Psoas muscle (tissue), 8 donors: Measurements from ENCODE around the gene CD200R1L. TPM values are rescaled to one million over a fixed set of nuclear protein-coding genes. Genes with fewer than 3 reads are reported as not detected.

ENCODE experiments used
- ATAC-seq, 4 donors: fragments of 200-7000 bp; cut with Tn5 transposase; one replicate each; pipeline ENCODE4 v1.9.1; 2020; ENCODE audit warnings: moderate library complexity in 3 of 4, mild to moderate bottlenecking in 2 of 4
- DNase-seq, 2 donors: peaks; one replicate each; pipeline ENCODE4 v3.0.0-alpha.2; 2020
- H3K27ac ChIP-seq: fragments of 200-600 bp; one replicate; pipeline ENCODE4 v1.8.0; 2022
- H3K27me3 ChIP-seq, 3 donors: fragments of 200-600 bp in 1 of 3; one replicate each; pipeline versions ENCODE4 v1.6.1 to v1.8.0; 2013 to 2022; ENCODE audit warnings: low read length in 2 of 3, mild to moderate bottlenecking in 2 of 3, moderate library complexity in 1 of 3; ENCODE audit not compliant: insufficient read depth in 3 of 3
- H3K36me3 ChIP-seq, 2 donors: fragments of 200-600 bp in 1 of 2; one replicate each; pipeline versions ENCODE4 v1.6.1 to v1.8.0; 2013 to 2022; ENCODE audit warnings: low read depth in 1 of 2, mild to moderate bottlenecking in 1 of 2, moderate library complexity in 1 of 2; ENCODE audit not compliant: insufficient read depth in 1 of 2
- H3K4me1 ChIP-seq: fragments of 200-600 bp; one replicate; pipeline ENCODE4 v1.8.0; 2022
- H3K4me3 ChIP-seq: fragments of 200-600 bp; one replicate; pipeline ENCODE4 v1.8.0; 2022; ENCODE audit warnings: mild to moderate bottlenecking
- H3K9me3 ChIP-seq: fragments of 200-600 bp; one replicate; pipeline ENCODE4 v1.8.0; 2022
- WGBS, 3 donors: extraction: QIAGEN DNeasy Blood & Tissue Kit; methylation state at CpG; one replicate each; pipeline versions ENCODE4 v1.1.6 to v1.1.7; 2013; 5-methylcytosine and 5-hydroxymethylcytosine counted together
- intact Hi-C, 2 donors: fragments of 100-400 bp; cut with DNase I; formaldehyde crosslinking; loops; one replicate each; pipeline versions ENCODE4 v1.11.0 to v1.14.2; 2022
- polyA plus RNA-seq, 3 donors: library from polyadenylated mRNA; stranded (reverse); fragments of 200-250 nt; gene quantifications; one replicate each; pipeline ENCODE4 v1.2.3, GENCODE V29; 2013
- total RNA-seq, 4 donors: library from RNA; stranded (reverse); fragmentation: NEBNext Ultra II Directional in 2 of 4; extraction: Animal tissue kit (Norgen Biotek cat#: 25700) in 2 of 4; gene quantifications; one replicate each; pipeline versions ENCODE4 v1.2.1 to v1.2.4, GENCODE V29; 2021 to 2023
- TF ChIP-seq, protein P1 (sequence below): fragments of 200-600 bp; IDR thresholded peaks from one replicate; pipeline ENCODE4 v1.8.0; 2022; ENCODE audit warnings: antibody characterized with exemption
- donor health status: healthy with polysubstance abuse.
- donor health status: DM: no; HTN: no; CAD: no; lungs with moderate emphysema.
- donor health status: Bipolar disorder and iron deficiency.
- donor health status: healthy.
- donor health status: DM: yes; HTN: yes; CAD: no.
- donor health status: DM: no; HTN: no; CAD: no.
- donor health status: DM: no; HTN: no; CAD: no.
- donor health status: DM: yes; HTN: yes; CAD: no.

The CD200R1L gene
- total and polyA plus RNA-seq, 7 donors: not detected

DNA sequence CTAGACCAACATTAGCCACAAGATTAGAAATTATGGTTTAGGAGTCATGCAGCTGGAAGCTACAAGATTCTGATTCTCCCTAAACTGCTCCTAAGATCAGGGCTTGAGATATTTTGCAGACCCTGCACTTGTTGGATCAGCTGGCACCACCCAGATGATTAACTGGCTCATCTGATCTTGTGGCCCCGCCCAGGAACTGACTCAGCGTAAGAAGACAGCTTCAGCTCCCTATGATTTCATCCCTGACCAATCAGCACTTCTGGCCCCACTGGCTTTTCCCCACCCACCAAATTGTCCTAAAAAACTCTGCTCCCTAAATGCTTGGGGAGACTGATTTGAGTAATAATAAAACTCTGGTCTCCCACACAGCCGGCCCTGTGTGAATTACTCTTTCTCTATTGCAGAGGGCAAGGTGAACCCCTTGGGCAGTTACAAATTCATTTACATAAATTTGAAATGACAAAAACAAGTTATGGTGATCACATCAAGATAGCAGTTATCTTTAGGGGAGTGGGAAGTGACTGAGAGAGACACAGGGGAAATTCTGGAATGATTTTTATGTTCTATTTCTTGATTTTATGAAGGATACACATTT, 76.5 kb downstream of the CD200R1L start:
- Histone ChIP-seq H3K9me3 (no peaks in the 10 kb centered on the region), H3K27me3 (no peaks in the 10 kb centered on the region), H3K36me3 (no peaks in the 10 kb centered on the region), H3K4me3 (no peak overlapping the region), H3K27ac (no peak overlapping the region), H3K4me1 (no peaks in the 10 kb centered on the region)
- intact Hi-C loops: no loop called here
- ATAC-seq (no peak), DNase-seq (peak; percentile 52 to 64)
- TF ChIP-seq, protein P1, sequence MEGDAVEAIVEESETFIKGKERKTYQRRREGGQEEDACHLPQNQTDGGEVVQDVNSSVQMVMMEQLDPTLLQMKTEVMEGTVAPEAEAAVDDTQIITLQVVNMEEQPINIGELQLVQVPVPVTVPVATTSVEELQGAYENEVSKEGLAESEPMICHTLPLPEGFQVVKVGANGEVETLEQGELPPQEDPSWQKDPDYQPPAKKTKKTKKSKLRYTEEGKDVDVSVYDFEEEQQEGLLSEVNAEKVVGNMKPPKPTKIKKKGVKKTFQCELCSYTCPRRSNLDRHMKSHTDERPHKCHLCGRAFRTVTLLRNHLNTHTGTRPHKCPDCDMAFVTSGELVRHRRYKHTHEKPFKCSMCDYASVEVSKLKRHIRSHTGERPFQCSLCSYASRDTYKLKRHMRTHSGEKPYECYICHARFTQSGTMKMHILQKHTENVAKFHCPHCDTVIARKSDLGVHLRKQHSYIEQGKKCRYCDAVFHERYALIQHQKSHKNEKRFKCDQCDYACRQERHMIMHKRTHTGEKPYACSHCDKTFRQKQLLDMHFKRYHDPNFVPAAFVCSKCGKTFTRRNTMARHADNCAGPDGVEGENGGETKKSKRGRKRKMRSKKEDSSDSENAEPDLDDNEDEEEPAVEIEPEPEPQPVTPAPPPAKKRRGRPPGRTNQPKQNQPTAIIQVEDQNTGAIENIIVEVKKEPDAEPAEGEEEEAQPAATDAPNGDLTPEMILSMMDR: no peak
- 75 to 80% (median 78%) methylated on average over 3 of the region's 3 CpGs for WGBS, 3 donors

DNA sequence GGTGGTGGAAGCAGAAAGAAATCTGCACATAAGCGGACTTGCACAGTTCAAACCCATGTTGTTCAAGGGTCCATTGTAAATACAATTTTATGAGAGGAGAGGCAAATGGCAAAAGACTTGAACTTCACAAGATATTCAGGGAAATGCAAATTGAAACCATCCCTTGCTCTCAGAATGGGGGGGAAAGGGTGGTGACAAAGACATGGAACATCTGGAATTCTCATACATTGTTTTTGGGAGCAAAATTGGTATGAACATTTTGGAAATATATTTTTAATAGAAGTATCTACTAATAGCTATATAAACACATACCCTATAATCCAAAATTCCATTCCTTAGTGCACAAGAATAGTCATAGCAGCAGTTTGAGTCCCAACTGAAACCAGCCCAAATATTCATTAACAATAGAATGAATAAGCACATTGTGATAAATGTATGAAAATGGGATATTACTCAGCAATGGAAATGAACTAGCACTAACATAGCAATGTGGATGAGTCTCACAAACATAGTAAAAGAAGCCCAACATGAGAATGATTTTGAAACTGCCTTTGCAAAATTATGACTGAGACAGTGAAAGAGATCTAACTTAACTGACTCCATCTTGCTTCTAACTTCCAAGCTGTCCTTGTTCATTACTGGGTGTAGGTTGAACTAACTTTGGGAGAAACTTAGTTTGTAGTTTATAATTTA, 77.2 kb downstream of the CD200R1L start:
- DNase-seq: no peak
- Histone ChIP-seq H3K27ac (no peak overlapping the region), H3K4me3 (no peak overlapping the region), H3K36me3 (no peaks in the 10 kb centered on the region), H3K4me1 (no peaks in the 10 kb centered on the region), H3K9me3 (no peaks in the 10 kb centered on the region), H3K27me3 (no peaks in the 10 kb centered on the region)
- intact Hi-C loops: no loop called here
- 54 to 70% (median 69%) methylated on average over 1 of the region's 1 CpG for WGBS, 3 donors
- TF ChIP-seq, protein P1: no peak
- ATAC-seq: no peak

- intact Hi-C loops: no loop called here
- Histone ChIP-seq H3K4me3 (no peak overlapping the region), H3K27me3 (no peaks in the 10 kb centered on the region), H3K36me3 (no peaks in the 10 kb centered on the region), H3K9me3 (no peaks in the 10 kb centered on the region), H3K4me1 (no peaks in the 10 kb centered on the region), H3K27ac (no peak overlapping the region)
- ATAC-seq (no peak), DNase-seq (no peak)
- TF ChIP-seq, protein P1: no peak
- 68 to 78% (median 72%) methylated on average over 2 of the region's 2 CpGs for WGBS, 3 donors
Observed at GRCh38 chr3:112767777-112768176, 78.9 kb downstream of the CD200R1L start.

- Histone ChIP-seq H3K4me1 (no peaks in the 10 kb centered on the region), H3K4me3 (no peak overlapping the region), H3K27ac (no peak overlapping the region), H3K9me3 (no peaks in the 10 kb centered on the region), H3K27me3 (no peaks in the 10 kb centered on the region), H3K36me3 (no peaks in the 10 kb centered on the region)
- ATAC-seq: no peak
- intact Hi-C loops: no loop called here
- WGBS, 3 donors: 90 to 93% (median 90%) methylated on average over 2 of the region's 2 CpGs
- DNase-seq: no peak
- TF ChIP-seq, protein P1: no peak
Observed at GRCh38 chr3:112767177-112767576, 79.5 kb downstream of the CD200R1L start.

Other genes starting within 250 kb of the CD200R1L start
- gene CCDC80, start 205.7 kb downstream of the CD200R1L start, total RNA-seq: 10 to 100 TPM; 12.2 to 53.5 (median 22.5) TPM
- gene CCDC80, start 205.7 kb downstream of the CD200R1L start, polyA plus RNA-seq: 1 to 10 TPM; 1.3 to 4.6 (median 4.2) TPM
- gene CD200R1, start 128.2 kb upstream of the CD200R1L start, total RNA-seq: under 1 TPM; 0.50 to 0.79 (median 0.60) TPM
- under 1 TPM; 0.06 to 0.19 (median 0.09) TPM for gene CD200R1, start 128.2 kb upstream of the CD200R1L start, polyA plus RNA-seq
- gene GTPBP8, start 144.1 kb upstream of the CD200R1L start, total RNA-seq: 10 to 100 TPM; 15.4 to 27.9 (median 22.9) TPM
- gene GTPBP8, start 144.1 kb upstream of the CD200R1L start, polyA plus RNA-seq: 10 to 100 TPM; 20.1 to 41.9 (median 40.5) TPM